Measurements from ENCODE around the gene ZNF503.

ZNF503 gene

DNA sequence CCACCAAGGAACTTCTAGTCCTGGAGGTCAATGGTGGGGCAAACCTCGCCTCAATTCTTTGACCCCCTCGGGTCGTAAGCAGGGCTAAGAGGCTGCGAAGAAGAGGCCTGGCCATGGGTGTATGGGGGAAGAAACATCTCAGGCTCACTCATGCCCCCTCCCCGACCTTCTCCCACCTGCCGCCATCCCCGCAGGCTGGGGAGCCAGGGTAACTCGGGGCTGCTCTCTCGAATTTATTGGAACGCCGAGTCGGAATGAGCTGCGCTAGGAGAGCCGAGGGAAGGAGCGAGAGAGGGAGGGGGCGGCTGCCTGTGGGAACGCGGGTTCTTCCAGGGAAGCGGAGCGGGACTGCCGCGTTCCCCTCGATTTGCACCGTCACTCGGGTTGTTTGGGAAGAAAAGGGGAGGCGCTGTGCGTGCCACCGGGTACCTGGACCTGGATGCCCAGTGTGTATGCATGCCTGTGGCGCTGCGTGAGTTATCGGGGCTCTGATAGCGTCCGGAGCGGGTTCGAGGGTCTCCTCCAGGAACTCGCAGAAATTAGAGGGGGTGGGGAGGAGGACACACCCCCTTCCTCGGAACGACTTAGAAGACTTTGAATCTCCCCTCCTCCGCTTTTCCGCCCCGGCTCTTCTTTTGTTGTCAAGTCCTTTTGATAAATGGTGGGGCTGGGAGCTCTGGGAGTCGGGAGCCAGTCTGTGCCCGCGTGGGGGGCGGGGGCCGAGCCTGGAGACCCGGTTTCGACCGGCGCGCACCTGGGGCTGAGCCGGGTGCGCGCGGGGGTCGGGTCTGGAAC, 1.8 kb upstream of the ZNF503 start:
- Histone ChIP-seq H3K36me3 (ENCODE audit: low read length) (no peaks in the 10 kb centered on the region), H3K27me3 (ENCODE audit: low read length) (no peaks in the 10 kb centered on the region), H3K9ac (ENCODE audit: low read length) (no peak overlapping the region), H3K4me2 (ENCODE audit: low read depth, low read length, poor library complexity, severe bottlenecking) (no peak overlapping the region), H3K9me3 (ENCODE audit: insufficient read depth, low read length) (no peaks in the 10 kb centered on the region), H4K20me1 (ENCODE audit: low read depth, low read length) (no peaks in the 10 kb centered on the region), H3F3A (ENCODE audit: insufficient read depth) (no peaks in the 10 kb centered on the region), H3K9me2 (replicated peaks; ENCODE audit: insufficient read depth, low read length) (no peaks in the 10 kb centered on the region), H3K4me3 (ENCODE audit: insufficient read depth, low read length, poor library complexity, severe bottlenecking) (no peak overlapping the region), H2AFZ (ENCODE audit: low read depth, low read length, severe bottlenecking) (no peak overlapping the region), H3K27ac (ENCODE audit: low read depth, low read length) (no peak overlapping the region), H3K79me2 (ENCODE audit: insufficient read depth, low read length) (no peaks in the 10 kb centered on the region)
- no peak for TF ChIP-seq EZH2phosphoT487 (conservative IDR thresholded peaks at IDR 0.05; ENCODE audit: low read length)
- TF ChIP-seq, protein P1, sequence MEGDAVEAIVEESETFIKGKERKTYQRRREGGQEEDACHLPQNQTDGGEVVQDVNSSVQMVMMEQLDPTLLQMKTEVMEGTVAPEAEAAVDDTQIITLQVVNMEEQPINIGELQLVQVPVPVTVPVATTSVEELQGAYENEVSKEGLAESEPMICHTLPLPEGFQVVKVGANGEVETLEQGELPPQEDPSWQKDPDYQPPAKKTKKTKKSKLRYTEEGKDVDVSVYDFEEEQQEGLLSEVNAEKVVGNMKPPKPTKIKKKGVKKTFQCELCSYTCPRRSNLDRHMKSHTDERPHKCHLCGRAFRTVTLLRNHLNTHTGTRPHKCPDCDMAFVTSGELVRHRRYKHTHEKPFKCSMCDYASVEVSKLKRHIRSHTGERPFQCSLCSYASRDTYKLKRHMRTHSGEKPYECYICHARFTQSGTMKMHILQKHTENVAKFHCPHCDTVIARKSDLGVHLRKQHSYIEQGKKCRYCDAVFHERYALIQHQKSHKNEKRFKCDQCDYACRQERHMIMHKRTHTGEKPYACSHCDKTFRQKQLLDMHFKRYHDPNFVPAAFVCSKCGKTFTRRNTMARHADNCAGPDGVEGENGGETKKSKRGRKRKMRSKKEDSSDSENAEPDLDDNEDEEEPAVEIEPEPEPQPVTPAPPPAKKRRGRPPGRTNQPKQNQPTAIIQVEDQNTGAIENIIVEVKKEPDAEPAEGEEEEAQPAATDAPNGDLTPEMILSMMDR (IDR thresholded peaks at IDR 0.05; ENCODE audit: insufficient read depth, low read length, poor library complexity, severe bottlenecking), result no peak

DNA sequence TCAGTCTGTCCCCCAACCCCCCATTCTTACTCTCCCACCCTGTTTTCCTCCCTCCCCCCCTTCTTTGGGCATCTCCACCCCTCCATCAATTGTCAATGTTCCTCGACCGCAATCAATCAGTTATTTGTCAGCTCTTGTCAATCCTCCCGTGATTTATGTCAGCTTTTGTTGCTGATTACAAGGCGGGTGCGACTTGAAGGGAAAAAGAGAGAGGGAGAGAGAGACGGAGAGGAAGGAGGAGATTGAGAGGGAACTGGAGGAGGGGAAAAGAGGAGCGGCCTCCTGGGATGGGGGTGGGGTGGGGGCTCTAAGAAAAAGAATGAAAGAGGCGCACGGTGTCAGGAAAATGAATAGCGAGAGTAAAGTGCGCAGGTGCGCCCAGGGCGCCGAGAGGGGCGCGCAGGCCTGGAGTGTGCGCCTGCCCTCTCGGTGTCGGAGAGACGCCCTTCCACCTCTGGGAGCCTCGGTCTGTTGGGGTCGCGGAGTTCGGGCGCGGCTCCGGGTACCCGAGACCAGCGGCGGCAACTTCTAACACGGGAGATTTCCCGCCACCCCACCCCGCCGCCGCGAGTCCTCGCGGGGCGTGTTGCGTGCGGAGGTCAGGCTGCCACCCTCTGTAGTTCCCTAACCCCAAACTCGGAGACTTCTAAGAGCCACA, 1.1 kb upstream of the ZNF503 start:
- H3K79me2 ChIP-seq (ENCODE audit: insufficient read depth, low read length), result no peaks in the 10 kb centered on the region
- H3K9me3 ChIP-seq (ENCODE audit: insufficient read depth, low read length), result no peaks in the 10 kb centered on the region
- no peak overlapping the region for H3K4me3 ChIP-seq (ENCODE audit: insufficient read depth, low read length, poor library complexity, severe bottlenecking)
- H3K4me2 ChIP-seq (ENCODE audit: low read depth, low read length, poor library complexity, severe bottlenecking), result no peak overlapping the region
- H3K27me3 ChIP-seq (ENCODE audit: low read length), result no peaks in the 10 kb centered on the region
- H3K27ac ChIP-seq (ENCODE audit: low read depth, low read length), result no peak overlapping the region
- no peak overlapping the region for H3K9ac ChIP-seq (ENCODE audit: low read length)
- no peak for TF ChIP-seq EZH2phosphoT487 (conservative IDR thresholded peaks at IDR 0.05; ENCODE audit: low read length)
- no peak overlapping the region for H2AFZ ChIP-seq (ENCODE audit: low read depth, low read length, severe bottlenecking)
- H3K9me2 ChIP-seq (replicated peaks; ENCODE audit: insufficient read depth, low read length), result no peaks in the 10 kb centered on the region
- H4K20me1 ChIP-seq (ENCODE audit: low read depth, low read length), result no peaks in the 10 kb centered on the region
- H3F3A ChIP-seq (ENCODE audit: insufficient read depth), result no peaks in the 10 kb centered on the region
- H3K36me3 ChIP-seq (ENCODE audit: low read length), result no peaks in the 10 kb centered on the region

DNA sequence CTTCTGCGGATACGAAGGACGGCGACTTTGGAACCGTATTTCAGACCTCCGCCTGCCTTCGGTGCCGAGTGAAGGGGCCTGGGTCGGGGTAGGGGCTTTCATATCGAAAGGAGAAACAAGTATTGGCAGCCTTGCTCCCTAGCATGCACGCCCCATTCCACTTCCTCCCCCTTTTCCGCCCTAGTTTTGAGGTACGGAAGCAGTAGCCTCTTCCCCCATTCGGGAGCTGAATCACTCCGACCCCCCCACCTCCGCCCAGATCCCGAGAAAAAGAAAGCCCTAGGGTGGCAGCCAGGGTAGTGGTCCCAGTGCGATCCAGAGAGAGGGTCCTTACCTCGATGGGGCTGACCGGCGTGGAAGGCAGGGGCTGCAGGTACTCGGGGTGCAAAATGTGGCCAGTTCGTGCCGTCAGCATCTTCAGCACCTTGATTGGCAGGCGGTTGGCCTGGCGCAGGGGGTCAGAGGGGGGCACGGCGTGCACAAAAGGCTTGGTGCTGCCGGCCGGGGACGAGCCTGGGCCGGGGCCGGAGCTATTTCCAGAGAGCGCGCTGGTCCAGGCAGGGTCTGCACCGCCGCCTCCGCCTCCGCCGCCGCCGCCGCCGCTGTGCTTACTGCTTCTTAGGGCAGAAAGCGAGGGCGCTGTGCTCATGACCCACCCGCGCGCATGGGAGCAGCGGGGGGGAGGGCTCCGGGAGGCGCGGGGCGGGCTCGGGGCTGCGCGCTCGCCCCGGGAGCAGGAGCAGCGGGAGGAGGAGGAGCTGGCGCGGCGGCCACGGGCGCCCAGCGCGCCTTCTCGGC, 594 bp downstream of the ZNF503 start:
- H3K9me2 ChIP-seq (replicated peaks; ENCODE audit: insufficient read depth, low read length), result no peaks in the 10 kb centered on the region
- no peaks in the 10 kb centered on the region for H3K79me2 ChIP-seq (ENCODE audit: insufficient read depth, low read length)
- H4K20me1 ChIP-seq (ENCODE audit: low read depth, low read length), result no peaks in the 10 kb centered on the region
- H3K27me3 ChIP-seq (ENCODE audit: low read length), result no peaks in the 10 kb centered on the region
- H2AFZ ChIP-seq (ENCODE audit: low read depth, low read length, severe bottlenecking), result no peak overlapping the region
- H3K9me3 ChIP-seq (ENCODE audit: insufficient read depth, low read length), result no peaks in the 10 kb centered on the region
- no peak overlapping the region for H3K4me3 ChIP-seq (ENCODE audit: insufficient read depth, low read length, poor library complexity, severe bottlenecking)
- H3K27ac ChIP-seq (ENCODE audit: low read depth, low read length), result no peak overlapping the region
- no peak overlapping the region for H3K9ac ChIP-seq (ENCODE audit: low read length)
- H3F3A ChIP-seq (ENCODE audit: insufficient read depth), result no peaks in the 10 kb centered on the region
- no peaks in the 10 kb centered on the region for H3K36me3 ChIP-seq (ENCODE audit: low read length)
- no peak overlapping the region for H3K4me2 ChIP-seq (ENCODE audit: low read depth, low read length, poor library complexity, severe bottlenecking)
- TF ChIP-seq EZH2phosphoT487 (conservative IDR thresholded peaks at IDR 0.05; ENCODE audit: low read length), result no peak
- TF ChIP-seq, protein P1 (IDR thresholded peaks at IDR 0.05; ENCODE audit: insufficient read depth, low read length, poor library complexity, severe bottlenecking), result no peak
